NCI-H82 treated with DMSO at 0.1 percent for 48 hours (cell line): Measurements from ENCODE around the gene NHLH1.

ENCODE experiments used
- DNase-seq: peaks from one replicate; lab custom pipeline; 2025; ENCODE audit not compliant: unreplicated experiment; lab: John Stamatoyannopoulos, UW

Gene NHLH1

GRCh38 chr1:160409486-160409885 lies 42.6 kb downstream of the NHLH1 start:
- no peak for DNase-seq

- DNase-seq = no peak
Observed at GRCh38 chr1:160410406-160411005, 43.6 kb downstream of the NHLH1 start.

GRCh38 chr1:160411271-160412027 lies 44.6 kb downstream of the NHLH1 start:
- DNase-seq = no peak

GRCh38 chr1:160412028-160412362 lies 45.1 kb downstream of the NHLH1 start:
- no peak for DNase-seq

GRCh38 chr1:160413716-160414115 lies 46.8 kb downstream of the NHLH1 start:
- peak; percentile 80 for DNase-seq

- no peak for DNase-seq
Observed at GRCh38 chr1:160414881-160415280, 48.0 kb downstream of the NHLH1 start.

GRCh38 chr1:160415696-160416290 lies 48.9 kb downstream of the NHLH1 start:
- no peak for DNase-seq

- peak; percentile 16 for DNase-seq
Observed at GRCh38 chr1:160416369-160416768, 49.5 kb downstream of the NHLH1 start.

- no peak for DNase-seq
Observed at GRCh38 chr1:160418483-160418882, 51.6 kb downstream of the NHLH1 start.

- DNase-seq = no peak
Observed at GRCh38 chr1:160419150-160419837, 52.4 kb downstream of the NHLH1 start.

- no peak for DNase-seq
Observed at GRCh38 chr1:160419838-160420169, 52.9 kb downstream of the NHLH1 start.

GRCh38 chr1:160420881-160421842 lies 54.3 kb downstream of the NHLH1 start:
- no peak for DNase-seq

GRCh38 chr1:160421881-160422280 lies 55.0 kb downstream of the NHLH1 start:
- DNase-seq = no peak
